Stimulated activated CD8-positive, alpha-beta memory T cell treated with anti-CD3 and anti-CD28 coated beads, Interleukin-2, amount 100 ng/mL, for 1 hour (primary cell): ENCODE data around the gene NOTUM.

ENCODE experiments used
- DNase-seq, 2 donors: peaks; one replicate each; pipeline ENCODE4 v3.0.0-alpha.2; 2020; ENCODE audit warnings: low read depth in 2 of 2

NOTUM gene

GRCh38 chr17:81977211-81977808 is 16.3 kb upstream of the NOTUM start, which contains the start of gene ASPSCR1:
Gene ASPSCR1, plus strand, starts transcription at chr17:81977629. Its CDS starts 18 bp downstream, at chr17:81977647.
- peak; percentile 81 to 87 for DNase-seq

GRCh38 chr17:81976332-81977210 is 15.6 kb upstream of the NOTUM start:
- no peak for DNase-seq

GRCh38 chr17:81973432-81973831 is 12.4 kb upstream of the NOTUM start:
- DNase-seq = no peak

- no peak for DNase-seq
Observed at GRCh38 chr17:81968850-81969812, 8.1 kb upstream of the NOTUM start.

- DNase-seq = no peak
Observed at GRCh38 chr17:81968396-81968745, 7.4 kb upstream of the NOTUM start.

GRCh38 chr17:81967533-81968395 is 6.8 kb upstream of the NOTUM start:
- peak; percentile 62 to 73 for DNase-seq

GRCh38 chr17:81967244-81967532 is 6.2 kb upstream of the NOTUM start:
- no peak for DNase-seq

GRCh38 chr17:81966343-81967243 is 5.6 kb upstream of the NOTUM start:
- DNase-seq = no peak

- DNase-seq = no peak
Observed at GRCh38 chr17:81964081-81964849, 3.3 kb upstream of the NOTUM start.

- DNase-seq = no peak
Observed at GRCh38 chr17:81962499-81963441, 1.8 kb upstream of the NOTUM start.

GRCh38 chr17:81961521-81962498 is 823 bp upstream of the NOTUM start:
- no peak for DNase-seq

- DNase-seq = no peak
Observed at GRCh38 chr17:81960130-81960958, 643 bp downstream of the NOTUM start.

- DNase-seq = peak; percentile 68 to 72
Observed at GRCh38 chr17:81959362-81960129, 1.4 kb downstream of the NOTUM start.

GRCh38 chr17:81958633-81959342 is 2.2 kb downstream of the NOTUM start:
- no peak for DNase-seq
